HFF-Myc (cell line): ENCODE results near the gene RASL11A.
A peak's percentile ranks its signal among the peaks of the same experiment; 100 is the strongest.

Experiments
- DNase-seq: peaks from one replicate; pipeline ENCODE4 v3.0.0-alpha.2; 2011; ENCODE audit warnings: low read depth; ENCODE audit errors: extremely low read depth
- H3K4me3 ChIP-seq: replicated peaks from 2 replicates; pipeline ENCODE4 v1.5.1; 2011; ENCODE audit warnings: low read depth, mild to moderate bottlenecking, control low read depth, low read length
- CTCF ChIP-seq: IDR thresholded peaks from 2 replicates; pipeline ENCODE4 v1.5.1; 2012; ENCODE audit warnings: mild to moderate bottlenecking, low read depth, low read length, control low read depth; ENCODE audit errors: missing control alignments

RASL11A gene

GRCh38 chr13:27258637-27259386, 11.8 kb upstream of the RASL11A start:
- TF ChIP-seq CTCF = no peak
- no peak overlapping the region for H3K4me3 ChIP-seq
- no peak for DNase-seq

- TF ChIP-seq CTCF = no peak
- DNase-seq = peak; percentile 25
These were observed 10.8 kb upstream of the RASL11A start for GRCh38 chr13:27259831-27260230.

DNA sequence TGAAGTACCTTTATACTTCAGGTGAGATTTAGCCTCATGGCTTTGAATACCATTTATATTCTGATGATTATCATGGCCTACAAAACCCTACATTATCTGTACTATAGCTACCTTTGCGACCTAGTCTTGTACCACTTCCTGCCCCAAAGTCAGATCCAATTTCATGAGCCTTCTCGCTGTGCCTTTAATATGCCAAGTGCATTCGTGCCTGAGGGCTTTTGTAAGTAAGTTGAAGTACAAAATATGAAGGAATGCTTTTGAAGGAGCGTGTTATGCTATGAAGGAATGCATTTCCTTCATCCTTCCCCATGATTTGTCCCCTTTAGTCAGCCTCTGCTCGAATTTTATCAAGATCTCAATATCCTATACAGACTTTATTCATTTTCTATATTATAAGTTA, 9.2 kb upstream of the RASL11A start:
- DNase-seq = no peak
- TF ChIP-seq CTCF = no peak
- no peak overlapping the region for H3K4me3 ChIP-seq

More at GRCh38 chr13:27259831-27260230, 10.8 kb upstream of the RASL11A start:
- H3K4me3 ChIP-seq = no peak overlapping the region

DNA sequence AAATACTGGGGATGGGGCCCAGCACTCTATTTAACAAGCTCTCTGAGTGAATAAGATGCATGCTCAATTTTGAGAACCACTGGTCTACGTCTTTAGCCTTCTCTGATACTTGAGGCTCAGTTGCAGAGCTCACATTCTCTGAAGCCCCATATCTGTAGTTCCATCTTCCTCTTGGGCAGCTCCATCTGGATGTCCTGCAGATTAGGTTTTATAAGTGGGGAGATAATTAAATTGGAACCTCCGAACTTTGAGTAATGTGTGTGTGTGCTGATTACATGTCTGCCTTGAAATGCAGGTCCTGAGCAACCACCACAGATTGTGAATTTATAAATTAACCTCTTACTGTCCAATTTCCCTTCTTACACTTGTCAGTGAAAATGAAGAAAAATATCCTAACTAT, 7.2 kb upstream of the RASL11A start:
- DNase-seq = no peak
- no peak for TF ChIP-seq CTCF
- H3K4me3 ChIP-seq = no peak overlapping the region

DNA sequence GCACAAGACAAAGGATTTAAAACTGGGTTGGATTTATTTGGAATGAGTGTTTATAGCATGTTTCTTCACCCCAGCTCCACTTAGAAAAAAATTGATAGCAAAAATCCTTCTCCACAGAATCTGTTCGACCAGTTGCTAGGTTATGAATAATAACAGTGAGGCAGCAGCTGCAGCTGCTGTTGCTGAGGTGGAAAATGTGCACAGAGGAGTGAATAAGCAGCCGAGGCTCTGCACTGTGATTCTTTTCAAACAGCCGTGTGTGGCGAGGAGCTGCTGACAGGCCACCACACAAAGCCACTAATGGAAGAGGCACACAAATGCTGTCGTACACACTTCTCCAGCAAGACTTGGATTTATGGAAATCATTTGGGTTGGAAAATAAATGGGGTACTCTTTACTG, 6.4 kb upstream of the RASL11A start:
- peak; percentile 30 for DNase-seq
- no peak for TF ChIP-seq CTCF
- no peak overlapping the region for H3K4me3 ChIP-seq

DNA sequence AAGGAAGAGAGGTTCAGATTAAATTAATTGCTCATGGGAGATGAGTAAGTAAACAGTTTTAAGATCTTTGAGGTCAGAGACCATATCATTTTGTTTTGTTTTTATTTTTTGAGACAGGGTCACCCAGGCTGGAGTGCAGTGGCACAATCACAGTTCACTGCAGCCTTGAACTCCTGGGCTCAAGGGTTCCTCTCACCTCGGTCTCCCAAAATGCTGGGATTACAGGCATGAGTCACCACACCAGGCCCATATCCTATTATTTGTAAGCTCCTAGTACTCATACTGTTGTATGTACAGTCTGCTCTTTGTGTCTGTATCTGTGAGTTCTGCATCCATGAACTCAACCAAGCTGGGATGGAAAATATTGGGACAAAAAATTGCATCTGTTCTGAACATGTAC, 6.0 kb upstream of the RASL11A start:
- TF ChIP-seq CTCF = no peak
- no peak for DNase-seq
- H3K4me3 ChIP-seq = no peak overlapping the region

- no peak overlapping the region for H3K4me3 ChIP-seq
- no peak for TF ChIP-seq CTCF
- no peak for DNase-seq
These were observed 3.7 kb upstream of the RASL11A start for GRCh38 chr13:27266917-27267316.
